ENCODE measurements around the gene AKT1.

AKT1 gene

DNA sequence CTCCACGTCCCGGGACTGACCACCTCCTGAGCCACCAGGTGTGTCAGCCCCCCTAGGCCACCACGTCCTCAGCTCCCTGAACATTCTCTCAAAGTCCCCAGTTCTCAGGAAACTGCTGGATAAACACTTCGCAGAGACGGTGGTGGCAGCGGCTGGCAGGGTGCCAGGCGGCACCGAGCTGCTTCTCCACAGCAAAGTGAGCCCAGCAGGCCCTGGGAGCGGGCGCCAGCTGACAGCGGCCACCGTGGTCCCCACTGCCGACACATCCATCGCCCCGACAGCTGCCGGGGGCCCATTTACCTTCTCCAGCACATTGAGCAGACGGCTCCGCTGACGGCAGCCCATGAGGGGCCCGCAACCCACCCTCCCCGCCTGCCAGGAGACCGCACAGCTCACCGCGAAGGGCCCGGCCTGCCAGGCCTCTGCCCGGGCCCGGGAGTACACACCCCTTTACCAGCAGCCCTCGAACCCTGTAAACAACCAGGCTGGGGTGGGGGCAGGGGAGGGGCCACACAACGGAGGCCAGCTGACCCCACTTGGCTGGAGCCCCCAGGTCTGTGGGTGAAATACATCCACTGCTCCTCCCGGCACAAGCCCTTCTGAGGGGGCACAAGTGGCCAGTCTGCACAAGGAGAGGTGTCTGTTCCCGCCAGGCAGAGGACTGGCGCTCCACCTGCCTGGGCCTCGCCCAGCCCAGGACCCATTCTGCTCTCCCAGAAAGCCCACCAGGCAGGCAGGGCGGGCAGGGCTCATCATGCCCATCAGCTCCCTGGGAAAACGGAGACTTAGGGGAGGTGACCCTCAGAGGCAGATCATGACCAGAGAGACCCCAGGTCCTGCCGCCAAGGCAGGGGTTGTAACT is 10.5 kb downstream of the AKT1 start:
- DNase-seq: no peak

DNA sequence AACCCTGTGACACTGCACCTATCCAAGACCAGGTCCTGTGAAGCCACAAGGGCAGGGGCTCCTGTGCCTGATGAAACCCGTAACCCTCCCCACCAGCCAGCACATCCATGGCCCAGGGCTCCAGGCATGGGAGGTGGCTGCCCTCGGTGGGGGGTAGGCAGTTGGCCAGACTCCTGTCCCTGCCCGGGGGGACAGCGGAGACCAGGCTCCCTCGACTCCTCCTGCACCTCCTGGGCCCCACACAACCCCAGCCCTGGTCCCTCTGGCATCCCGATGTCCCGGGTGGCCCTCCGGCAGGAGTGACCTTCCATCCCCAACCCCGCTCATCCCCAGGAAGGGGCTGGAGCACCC is 11.4 kb downstream of the AKT1 start:
- DNase-seq: no peak

DNA sequence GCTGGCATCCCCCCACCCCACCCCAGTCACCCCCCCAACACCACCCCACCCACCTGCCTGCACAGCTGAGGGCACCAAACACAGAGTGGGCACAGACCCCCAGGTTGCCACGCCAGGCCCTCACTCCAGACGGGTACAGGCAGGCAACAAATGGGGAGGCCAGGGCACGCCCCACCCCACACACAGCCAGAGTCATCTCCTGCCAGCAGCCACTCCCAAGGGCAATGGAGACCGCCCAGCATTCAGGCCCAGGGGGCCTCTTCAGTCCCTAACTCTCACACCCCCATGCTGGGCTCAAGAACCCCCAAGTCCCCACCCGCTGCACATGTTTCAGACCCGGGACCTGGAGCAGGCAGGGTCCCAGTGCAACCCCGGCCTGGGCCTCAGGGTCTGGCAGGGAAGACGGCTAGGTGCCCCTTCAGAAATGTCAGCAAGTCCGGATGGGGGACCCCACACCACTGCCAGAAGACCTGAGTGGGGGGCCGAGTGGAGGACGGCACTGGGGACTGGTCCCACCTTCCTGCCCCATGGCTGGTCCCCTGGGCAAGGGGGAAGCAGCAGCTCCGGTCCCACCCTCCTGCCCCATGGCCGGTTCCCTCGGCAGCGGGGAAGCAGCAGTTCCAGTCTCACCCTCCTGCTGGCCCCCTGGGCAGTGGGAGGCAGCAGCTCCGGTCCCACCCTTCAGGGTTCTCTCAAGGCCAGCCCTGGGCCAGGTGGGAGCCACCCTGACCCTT is 11.9 kb downstream of the AKT1 start:
- DNase-seq: no peak

DNA sequence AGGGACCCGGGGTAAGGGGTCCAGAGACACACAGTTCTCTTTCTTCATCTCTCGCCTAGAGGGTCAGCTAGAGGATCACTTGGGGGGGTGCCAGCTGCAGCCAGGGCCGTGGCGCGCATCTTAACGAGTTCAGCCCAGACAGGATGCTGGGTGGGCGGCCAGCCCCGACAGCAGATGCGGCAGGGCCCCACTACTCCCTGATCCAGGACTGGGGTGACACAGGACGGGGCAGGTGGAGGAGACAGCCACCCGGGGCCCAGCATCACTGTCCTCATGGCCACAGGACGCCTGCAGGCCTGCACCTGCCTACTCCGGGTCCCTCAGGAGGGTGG is 12.8 kb downstream of the AKT1 start:
- DNase-seq: no peak

DNA sequence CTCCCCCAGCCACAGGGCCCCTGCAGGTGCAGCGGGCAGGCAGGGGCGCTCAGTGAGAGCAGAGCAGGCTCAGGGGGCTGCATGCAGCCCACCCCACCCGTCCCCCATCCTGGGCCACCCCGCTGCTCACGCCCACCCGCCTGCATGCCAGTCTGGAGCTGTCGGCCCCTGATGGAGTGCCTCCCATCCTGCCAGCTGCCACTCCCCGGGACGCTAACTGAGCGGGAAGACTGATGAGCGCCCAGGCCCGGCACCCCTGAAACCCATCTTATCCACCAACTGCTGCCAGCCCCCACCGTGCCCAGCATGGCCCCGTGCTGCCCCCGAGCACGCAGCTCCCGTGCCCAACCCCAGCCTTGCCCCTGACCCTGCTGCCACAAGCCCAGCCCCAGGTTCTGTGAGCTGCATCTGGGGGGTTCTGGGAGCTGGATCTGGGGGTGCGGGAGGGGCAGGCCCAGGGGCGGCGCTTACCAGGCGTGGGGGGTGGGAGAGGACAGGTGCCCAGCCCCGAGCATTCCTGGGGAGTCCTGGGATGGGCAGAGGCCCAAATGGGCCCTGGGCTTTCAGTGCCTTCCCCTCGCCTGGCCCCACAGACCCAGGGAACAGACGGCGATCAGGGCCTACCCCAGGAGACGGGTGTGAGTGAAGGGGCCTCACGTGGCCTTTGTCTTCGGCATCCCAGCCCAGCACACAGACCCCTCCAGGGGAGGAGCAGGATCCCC is 13.3 kb downstream of the AKT1 start:
- DNase-seq: no peak

DNA sequence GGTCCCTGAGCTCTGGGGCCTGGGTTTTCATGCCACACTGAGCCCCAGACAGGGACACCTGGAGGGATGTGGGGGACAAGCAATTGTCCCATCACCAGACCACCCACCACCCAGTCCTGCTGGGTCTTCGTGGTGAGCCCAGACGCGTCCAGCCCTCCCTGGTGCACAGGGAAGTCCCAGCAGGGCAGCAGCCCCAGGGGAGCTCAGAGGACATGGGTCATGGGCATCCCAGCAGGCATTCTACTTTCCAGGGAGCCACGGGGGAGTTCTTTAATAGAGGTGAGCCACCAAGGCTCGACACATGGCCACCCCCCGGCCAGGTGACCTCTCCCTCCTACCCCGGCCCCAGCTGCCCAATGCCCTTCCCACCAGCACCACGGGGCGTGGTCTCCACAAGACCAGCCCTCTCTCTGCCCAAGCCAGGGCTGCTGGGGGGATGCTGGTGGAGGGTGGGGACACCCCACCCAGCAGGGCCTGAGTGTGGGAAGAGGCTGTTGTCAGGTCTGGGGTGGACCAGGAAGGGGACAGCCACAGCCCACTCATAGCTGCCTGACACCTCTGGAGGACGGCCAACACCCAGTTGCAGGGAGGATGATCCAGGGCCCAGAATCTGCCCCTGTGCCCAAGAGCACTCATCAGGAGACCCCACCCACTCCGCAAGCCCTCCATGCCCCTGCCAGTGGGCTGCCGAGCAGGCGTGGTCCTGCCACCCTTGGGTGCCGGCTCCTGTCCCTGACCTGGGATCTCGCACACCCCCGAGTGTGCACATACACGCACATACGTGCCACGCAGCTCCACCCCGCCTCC is 14.1 kb downstream of the AKT1 start:
- DNase-seq: no peak

DNA sequence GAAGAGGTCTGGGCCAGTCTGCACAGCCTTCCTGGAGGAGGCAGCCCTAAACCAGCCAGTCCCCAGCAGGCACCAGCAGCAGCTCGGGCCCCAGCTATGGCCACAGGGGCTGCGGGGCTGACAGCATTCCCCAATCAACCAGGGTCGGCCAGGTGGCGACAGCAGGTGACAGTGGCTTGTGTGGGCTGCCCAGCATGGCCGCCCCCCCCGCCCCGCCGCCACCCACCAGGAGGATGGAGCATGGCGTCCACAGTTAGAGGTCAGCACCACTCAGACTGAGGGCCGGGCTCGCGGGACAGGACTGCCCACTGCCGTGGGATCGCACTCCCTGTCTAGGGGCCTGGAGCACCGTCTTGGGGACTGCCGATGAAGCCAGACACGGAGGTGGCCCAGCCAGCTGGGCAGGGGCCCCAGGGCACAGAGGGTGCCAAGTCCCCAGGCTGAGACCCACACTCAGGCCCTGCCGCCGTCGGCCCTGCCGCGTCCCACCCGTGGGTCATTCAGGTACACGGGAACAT is 15.0 kb downstream of the AKT1 start:
- DNase-seq: no peak

DNA sequence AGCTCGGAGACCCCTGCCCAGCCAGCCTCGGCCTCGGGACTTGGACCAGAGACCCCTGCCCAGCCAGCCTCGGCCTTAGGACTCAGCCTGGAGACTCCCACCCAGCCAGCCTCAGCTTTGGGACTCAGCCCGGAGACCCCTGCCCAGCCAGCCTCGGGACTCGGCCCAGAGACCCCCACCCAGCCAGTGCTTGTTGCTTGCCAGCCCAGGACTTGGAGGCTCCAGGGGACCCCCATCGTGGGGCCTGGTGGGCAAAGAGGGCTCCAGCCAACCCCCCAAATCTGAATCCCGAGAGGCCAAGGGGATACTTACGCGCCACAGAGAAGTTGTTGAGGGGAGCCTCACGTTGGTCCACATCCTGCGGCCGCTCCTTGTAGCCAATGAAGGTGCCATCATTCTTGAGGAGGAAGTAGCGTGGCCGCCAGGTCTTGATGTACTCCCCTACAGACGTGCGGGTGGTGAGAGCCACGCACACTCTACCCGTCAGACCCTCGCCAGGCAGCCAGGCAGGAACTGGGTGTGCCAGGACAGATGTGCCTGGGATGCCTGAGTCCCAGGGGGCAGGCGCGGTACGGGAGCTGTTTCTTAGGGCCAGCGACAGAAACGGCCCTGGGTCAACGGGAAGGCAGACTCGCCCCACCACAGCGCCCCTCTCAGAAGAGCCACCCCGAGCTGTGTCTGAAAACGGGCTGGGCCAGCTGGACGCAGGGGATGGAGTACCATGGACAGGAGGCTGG is 15.6 kb downstream of the AKT1 start:
- no peak for DNase-seq

DNA sequence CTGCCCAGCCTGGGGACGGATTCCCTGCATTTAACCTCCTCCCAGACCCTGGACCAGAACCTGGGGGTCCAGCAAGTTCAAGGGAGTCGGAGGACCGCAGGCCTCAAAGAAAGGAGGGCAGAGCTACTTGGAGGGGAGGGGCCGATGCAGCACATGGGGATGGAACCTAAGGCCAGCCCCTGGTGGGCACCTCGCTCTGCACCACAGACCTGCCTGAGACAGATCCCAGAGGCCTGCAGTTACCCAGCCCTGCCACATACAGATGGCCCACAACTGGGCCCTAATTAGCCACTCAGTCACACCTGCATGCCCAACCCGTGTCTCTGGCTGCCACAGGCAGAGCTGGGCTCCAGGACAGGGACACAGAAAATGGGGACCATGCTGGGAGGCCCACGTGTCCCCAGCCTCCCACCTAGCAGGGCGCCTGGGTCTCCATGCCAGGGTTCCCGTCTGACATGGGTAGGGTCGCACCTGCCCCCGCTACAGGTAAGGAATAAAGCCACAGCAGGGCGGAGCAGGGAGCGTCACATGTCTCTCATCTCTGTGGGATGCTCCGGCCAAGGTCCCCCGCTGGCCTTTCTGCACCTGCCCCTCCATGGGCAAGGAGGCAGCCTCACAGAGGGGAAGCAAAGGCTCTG is 16.7 kb downstream of the AKT1 start:
- no peak for DNase-seq

DNA sequence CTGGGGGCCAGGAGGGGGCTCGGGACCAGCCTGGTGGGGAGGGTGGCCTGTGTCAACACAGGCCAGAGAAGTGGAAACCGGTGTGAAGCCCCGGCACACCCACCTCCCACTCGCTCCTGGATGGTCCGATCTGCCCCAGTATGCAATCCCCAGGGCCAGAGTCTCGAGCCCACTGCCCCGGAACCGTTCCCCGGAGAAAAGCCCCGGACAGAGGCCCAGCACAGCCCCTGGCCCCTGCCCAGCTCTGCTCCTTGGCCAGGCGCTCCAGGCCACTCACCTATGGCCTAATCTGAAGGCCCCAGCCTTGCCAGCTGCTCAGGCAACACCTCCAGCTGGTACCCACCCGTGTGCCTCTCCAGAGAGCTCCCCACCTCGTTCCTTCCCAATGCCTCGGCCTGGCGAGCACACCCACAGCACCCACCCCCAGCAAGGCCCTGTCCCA is 17.7 kb downstream of the AKT1 start:
- no peak for DNase-seq

DNA sequence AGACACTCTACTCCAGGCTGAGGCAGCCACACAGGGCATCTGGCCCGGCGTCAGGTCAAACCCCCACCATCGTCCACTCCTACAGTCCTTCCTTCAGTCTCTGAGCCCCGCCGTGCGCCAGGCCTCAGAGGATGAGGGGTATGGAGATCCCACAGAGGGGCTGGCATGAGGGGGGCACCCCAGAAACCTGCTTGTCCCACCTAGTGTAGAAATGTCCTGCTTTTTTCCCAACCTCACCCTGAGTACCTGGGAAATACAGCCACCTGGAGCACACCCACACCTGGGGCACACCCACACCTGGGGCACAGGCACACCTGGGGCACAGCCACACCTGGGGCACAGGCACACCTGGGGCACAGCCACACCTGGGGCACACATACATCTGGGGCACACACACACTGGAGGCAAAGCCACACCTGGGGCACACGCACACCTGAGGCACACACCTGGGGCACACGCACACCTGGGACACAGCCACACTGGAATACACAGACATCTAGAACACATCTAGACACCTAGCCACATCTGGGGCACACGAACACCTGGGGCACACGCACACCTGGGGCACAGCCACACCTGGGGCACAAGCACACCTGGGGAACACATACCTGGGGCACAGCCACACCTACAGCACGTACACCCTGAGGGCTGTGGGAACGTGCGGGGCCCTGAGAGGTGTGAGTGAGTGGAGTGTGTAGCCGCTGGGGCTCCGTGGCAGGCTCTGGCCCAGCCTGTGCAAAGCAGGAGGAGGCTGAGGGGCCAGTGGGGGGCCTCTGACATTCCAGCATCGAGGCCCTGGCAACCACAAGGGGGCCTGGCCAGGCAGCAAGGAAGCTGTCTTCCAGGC is 18.4 kb downstream of the AKT1 start:
- DNase-seq: no peak

DNA sequence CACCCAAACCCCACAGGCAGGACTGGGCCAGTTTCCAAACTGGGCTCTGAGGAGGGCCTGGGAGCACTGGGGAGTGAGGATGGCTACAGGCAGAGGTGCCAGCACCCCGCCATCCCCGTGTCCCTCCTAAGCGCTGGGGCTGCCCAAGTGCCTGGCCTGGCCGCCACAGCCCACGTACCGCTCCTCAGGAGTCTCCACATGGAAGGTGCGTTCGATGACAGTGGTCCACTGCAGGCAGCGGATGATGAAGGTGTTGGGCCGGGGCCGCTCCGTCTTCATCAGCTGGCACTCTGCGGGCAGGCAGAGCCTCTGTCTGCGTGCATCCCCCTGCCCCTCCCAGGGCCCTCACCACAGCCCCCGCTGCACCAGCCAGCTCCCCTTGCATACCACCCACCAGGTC is 19.1 kb downstream of the AKT1 start:
- DNase-seq: no peak

DNA sequence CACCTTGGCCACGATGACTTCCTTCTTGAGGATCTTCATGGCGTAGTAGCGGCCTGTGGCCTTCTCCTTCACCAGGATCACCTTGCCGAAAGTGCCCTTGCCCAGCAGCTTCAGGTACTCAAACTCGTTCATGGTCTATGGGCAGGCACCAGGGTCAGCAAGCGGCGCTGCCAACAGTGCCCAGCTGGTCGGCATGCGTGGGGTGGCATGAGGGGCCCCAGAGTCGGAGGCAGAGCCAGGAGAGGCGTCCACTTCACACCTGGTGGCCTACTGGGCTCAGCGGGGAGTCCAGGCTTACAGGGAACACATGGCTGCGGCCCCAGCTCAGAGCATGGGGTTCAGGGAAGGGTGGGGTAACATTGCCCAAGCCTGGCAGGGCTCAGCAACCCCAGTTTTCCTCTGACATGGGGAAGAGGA is 20.5 kb downstream of the AKT1 start:
- no peak for DNase-seq

DNA sequence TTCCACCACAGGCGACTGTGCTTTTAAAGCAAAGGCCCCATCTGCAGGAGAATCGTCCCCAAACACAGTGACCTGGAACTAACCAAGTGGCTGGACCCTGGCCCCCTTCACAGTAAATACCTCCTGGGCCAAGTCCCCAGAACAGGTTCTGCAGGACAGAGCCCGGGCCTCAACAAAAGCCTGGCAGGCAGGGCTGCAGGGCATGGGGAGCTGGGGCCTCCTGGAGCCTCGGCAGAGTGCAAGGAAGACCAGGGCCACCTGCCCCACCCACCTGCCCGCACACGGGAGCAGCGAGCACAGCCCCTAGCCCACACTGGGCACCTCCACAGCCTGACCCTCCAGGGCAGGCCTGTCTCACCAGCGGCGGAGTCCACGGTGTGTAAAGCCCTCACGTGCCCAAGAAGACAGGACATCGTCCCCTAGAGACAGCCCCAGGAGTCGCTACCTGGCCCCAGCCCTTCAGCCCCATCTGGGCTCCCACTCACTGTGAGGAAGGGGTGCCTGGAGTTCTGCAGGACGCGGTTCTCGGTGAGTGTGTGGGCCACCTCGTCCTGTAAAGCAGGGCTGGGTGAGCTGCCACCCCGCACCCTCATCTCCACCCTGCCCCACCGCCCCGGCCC is 21.0 kb downstream of the AKT1 start:
- DNase-seq: no peak

DNA sequence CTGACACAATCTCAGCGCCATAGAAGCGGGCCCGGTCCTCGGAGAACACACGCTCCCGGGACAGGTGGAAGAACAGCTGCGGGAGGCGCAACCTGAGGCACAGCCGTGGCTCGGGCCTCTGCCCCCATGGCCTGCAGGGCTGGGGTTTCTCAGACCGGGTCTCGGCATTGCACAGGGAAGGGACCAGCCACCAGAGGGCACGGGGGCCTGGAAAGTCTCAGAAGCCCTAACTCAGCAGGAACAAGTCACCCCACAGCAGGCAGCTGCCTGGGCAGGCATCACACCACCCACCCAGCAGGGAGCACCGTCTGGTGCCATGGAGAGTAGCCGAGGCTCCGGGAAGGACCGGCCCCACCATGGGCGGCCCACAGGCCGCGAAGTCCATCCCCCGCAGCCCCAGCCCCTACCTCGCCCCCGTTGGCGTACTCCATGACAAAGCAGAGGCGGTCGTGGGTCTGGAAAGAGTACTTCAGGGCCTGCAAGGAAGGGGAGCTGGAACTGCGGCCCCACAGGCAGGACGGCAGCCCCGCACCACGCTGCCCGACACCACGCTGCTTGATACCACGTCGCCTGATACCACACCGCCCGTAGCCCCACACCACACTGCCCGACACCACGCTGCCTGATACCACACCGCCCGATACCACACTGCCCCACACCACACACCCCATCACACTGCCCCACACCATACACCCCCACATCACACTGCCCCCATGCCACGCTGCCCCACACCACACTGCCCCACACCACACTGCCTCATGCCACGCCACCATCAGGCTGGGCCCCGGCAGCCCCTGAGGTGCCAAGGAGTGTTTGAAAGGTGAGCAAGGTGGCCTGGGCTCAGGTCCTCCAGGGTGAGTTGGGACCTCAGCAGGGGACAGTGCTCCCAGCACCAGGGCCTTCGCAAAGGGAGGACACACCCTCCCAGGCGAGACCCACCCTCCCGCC is 21.8 kb downstream of the AKT1 start:
- DNase-seq: no peak

DNA sequence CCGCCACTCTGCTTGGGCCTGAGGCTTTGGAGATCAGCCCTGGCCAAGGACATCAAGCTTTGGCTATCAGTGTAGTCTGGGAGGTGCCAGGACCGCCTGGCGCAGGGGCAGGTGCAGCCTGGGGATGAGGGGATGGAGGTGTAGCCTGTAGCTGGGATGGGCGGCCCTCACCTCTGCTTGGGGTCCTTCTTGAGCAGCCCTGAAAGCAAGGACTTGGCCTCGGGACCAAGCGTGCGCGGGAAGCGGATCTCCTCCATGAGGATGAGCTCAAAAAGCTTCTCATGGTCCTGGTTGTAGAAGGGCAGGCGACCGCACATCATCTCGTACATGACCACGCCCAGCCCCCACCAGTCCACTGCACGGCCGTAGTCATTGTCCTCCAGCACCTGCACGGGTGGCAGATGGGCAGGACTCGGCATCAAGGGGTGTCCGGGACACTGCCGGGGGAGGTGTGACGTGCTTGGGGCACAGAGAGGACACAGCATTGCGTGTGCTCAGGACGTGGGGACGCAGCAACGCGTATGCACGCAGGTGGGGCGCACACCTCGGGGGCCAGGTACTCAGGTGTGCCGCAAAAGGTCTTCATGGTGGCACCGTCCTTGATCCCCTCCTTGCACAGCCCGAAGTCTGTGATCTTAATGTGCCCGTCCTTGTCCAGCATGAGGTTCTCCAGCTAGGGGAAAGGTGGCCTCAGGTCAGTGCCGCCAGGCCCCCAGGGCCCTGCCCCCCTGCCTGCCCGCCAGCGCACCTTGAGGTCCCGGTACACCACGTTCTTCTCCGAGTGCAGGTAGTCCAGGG is 22.6 kb downstream of the AKT1 start:
- no peak for DNase-seq

DNA sequence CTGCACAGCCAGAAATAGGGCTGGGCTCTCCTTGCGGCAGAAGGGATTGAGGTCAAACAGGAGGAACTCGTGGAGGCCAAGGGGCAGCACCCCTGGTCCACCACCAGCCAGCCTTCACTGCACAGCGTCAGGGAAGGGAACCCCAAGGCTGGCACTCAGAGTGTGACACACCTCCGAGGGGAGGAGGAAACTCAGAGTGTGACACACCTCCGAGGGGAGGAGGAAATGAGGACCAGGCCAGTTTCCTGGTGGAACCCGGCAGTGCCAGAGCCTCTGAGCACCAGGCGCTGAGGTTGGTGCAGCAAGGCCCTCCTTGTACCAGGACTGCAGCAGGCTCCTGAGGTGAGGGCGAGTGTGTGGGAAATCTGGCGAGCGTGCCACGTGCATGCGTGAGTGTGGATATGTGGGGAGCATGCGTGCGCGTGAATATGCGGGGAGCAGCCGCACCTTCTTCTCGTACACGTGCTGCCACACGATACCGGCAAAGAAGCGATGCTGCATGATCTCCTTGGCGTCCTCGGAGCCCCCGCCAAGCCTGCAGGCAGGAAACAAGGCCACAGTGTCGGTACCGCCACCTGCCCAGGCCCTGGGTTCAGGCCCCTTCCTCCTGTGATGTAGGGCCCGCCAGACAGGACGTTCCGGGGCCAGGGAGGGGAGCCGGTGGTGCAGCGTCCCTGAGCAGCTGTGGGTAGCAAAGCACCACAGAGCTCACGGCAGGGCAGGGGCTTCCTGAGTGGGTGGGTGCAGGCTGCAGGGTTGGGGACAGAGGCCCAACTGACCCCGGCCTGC is 23.4 kb downstream of the AKT1 start:
- DNase-seq: no peak
